LNCAP (cell line): Measurements from ENCODE around the gene GRM4.
A peak's percentile ranks its signal among the peaks of the same experiment; 100 is the strongest.

ENCODE experiments used
- CTCF ChIP-seq: fragments of 450-650 bp; IDR thresholded peaks from 2 replicates; pipeline ENCODE4 v1.5.1; 2017; ENCODE audit warnings: mild to moderate bottlenecking

GRM4 gene

GRCh38 chr6:34027939-34028441 is 117.9 kb downstream of the GRM4 start:
- TF ChIP-seq CTCF: peak; percentile 26; the same call in 1 of the 2 replicates

- TF ChIP-seq CTCF: peak; percentile 83
Observed at GRCh38 chr6:34027445-34027936, 118.4 kb downstream of the GRM4 start.

GRCh38 chr6:34025861-34026260 is 120.0 kb downstream of the GRM4 start:
- no peak for TF ChIP-seq CTCF

GRCh38 chr6:34025112-34025807 is 120.6 kb downstream of the GRM4 start:
- no peak for TF ChIP-seq CTCF

GRCh38 chr6:34022873-34023255 is 123.0 kb downstream of the GRM4 start:
- no peak for TF ChIP-seq CTCF

GRCh38 chr6:34022250-34022872 is 123.5 kb downstream of the GRM4 start:
- TF ChIP-seq CTCF: no peak

GRCh38 chr6:34021554-34022190 is 124.2 kb downstream of the GRM4 start:
- TF ChIP-seq CTCF: no peak
